HepG2 (cell line): ENCODE data around the gene FAM3D. TPM values are rescaled to one million over a fixed set of nuclear protein-coding genes. Genes with fewer than 3 reads are reported as not detected.

Experiments used
- FOXK2 ChIP-seq: fragments of 450-650 bp; IDR thresholded peaks from 2 replicates; pipeline ENCODE4 v1.6.1; 2016
- RBFOX2 ChIP-seq: fragments of 200-400 bp; formaldehyde crosslinking; IDR thresholded peaks from 2 replicates; pipeline ENCODE4 v1.6.1; 2017; ENCODE audit warnings: low read depth, mild to moderate bottlenecking, low read length
- ZNF607 ChIP-seq: sonication (generic); formaldehyde crosslinking; IDR thresholded peaks from 2 replicates; pipeline ENCODE4 v1.5.1; 2020; ENCODE audit warnings: missing genetic modification reagents, mild to moderate bottlenecking, borderline replicate concordance
- ZNF660 ChIP-seq: sonication (generic); formaldehyde crosslinking; IDR thresholded peaks from 2 replicates; pipeline ENCODE4 v1.5.1; 2020; ENCODE audit warnings: mild to moderate bottlenecking, low read depth, missing genetic modification reagents, borderline replicate concordance
- ZNF766 ChIP-seq: sonication (generic); formaldehyde crosslinking; IDR thresholded peaks from 2 replicates; pipeline ENCODE4 v1.5.0; 2020; ENCODE audit warnings: missing genetic modification reagents, borderline replicate concordance
- polyA plus RNA-seq, 8 experiments: library from polyadenylated mRNA; depleted of rRNA in 3 of 8; stranded (reverse) in 7 of 8; unstranded in 1 of 8; fragments of >200 nt; fragmentation: Illumina TruSeq in 4 of 8; extraction: Trizol in 4 of 8; gene quantifications; 2 replicates each; pipeline versions ENCODE4 v1.2.1 to v1.2.3, GENCODE V29; 2011 to 2016; ENCODE audit warnings: low read depth in 4 of 8, missing spikeins in 1 of 8, mixed read lengths in 1 of 8; ENCODE audit not compliant: insufficient read depth in 1 of 8
- total RNA-seq, 5 experiments: library from RNA; depleted of rRNA; stranded (reverse); fragments of >200 nt; fragmentation: Illumina TruSeq; extraction: Trizol; gene quantifications; 2 replicates each; pipeline ENCODE4 v1.2.3, GENCODE V29; 2016; ENCODE audit warnings: low read depth in 1 of 5
- TF ChIP-seq, protein P1 (sequence below): IDR thresholded peaks from 2 replicates; pipeline ENCODE4 v1.6.1; 2016; ENCODE audit warnings: low read depth, missing genetic modification reagents, missing compliant biosample characterization
- TF ChIP-seq, protein P2 (sequence below): sonication (generic); formaldehyde crosslinking; IDR thresholded peaks from 2 replicates; pipeline ENCODE4 v1.5.1; 2020; ENCODE audit warnings: missing genetic modification reagents, mild to moderate bottlenecking, borderline replicate concordance
- TF ChIP-seq, protein P3 (sequence below): sonication (generic); formaldehyde crosslinking; IDR thresholded peaks from 2 replicates; pipeline ENCODE4 v1.5.1; 2020; ENCODE audit warnings: missing genetic modification reagents, mild to moderate bottlenecking, borderline replicate concordance

The FAM3D gene
- total and polyA plus RNA-seq, 2 of the 13 experiments (the other 11 are each of a cell fraction or from before 2014, with no cell fraction given), result not detected

DNA sequence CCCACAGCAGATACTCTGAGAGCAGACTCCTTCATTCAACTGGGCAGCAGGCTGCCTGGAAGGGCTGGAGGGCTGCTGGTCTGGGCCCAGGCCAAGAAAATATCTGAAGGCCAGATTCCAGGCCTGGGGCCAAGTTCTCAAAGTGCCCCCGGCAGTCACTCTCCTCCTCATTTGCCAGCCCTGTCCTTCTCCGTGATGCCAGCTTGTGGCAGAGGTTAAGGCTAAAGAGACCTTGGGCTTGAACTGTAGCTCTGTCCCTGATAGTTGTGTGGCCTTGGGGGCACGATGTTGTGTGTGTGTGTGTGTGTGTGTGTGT is 39.0 kb downstream of the FAM3D start (continued):
- TF ChIP-seq, protein P1, sequence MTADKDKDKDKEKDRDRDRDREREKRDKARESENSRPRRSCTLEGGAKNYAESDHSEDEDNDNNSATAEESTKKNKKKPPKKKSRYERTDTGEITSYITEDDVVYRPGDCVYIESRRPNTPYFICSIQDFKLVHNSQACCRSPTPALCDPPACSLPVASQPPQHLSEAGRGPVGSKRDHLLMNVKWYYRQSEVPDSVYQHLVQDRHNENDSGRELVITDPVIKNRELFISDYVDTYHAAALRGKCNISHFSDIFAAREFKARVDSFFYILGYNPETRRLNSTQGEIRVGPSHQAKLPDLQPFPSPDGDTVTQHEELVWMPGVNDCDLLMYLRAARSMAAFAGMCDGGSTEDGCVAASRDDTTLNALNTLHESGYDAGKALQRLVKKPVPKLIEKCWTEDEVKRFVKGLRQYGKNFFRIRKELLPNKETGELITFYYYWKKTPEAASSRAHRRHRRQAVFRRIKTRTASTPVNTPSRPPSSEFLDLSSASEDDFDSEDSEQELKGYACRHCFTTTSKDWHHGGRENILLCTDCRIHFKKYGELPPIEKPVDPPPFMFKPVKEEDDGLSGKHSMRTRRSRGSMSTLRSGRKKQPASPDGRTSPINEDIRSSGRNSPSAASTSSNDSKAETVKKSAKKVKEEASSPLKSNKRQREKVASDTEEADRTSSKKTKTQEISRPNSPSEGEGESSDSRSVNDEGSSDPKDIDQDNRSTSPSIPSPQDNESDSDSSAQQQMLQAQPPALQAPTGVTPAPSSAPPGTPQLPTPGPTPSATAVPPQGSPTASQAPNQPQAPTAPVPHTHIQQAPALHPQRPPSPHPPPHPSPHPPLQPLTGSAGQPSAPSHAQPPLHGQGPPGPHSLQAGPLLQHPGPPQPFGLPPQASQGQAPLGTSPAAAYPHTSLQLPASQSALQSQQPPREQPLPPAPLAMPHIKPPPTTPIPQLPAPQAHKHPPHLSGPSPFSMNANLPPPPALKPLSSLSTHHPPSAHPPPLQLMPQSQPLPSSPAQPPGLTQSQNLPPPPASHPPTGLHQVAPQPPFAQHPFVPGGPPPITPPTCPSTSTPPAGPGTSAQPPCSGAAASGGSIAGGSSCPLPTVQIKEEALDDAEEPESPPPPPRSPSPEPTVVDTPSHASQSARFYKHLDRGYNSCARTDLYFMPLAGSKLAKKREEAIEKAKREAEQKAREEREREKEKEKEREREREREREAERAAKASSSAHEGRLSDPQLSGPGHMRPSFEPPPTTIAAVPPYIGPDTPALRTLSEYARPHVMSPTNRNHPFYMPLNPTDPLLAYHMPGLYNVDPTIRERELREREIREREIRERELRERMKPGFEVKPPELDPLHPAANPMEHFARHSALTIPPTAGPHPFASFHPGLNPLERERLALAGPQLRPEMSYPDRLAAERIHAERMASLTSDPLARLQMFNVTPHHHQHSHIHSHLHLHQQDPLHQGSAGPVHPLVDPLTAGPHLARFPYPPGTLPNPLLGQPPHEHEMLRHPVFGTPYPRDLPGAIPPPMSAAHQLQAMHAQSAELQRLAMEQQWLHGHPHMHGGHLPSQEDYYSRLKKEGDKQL (CRISPR knock-in tag), result no peak
- TF ChIP-seq FOXK2 (no peak), ZNF766 (no peak), ZNF607 (no peak), ZNF660 (no peak), RBFOX2 (no peak)
- TF ChIP-seq, protein P2, sequence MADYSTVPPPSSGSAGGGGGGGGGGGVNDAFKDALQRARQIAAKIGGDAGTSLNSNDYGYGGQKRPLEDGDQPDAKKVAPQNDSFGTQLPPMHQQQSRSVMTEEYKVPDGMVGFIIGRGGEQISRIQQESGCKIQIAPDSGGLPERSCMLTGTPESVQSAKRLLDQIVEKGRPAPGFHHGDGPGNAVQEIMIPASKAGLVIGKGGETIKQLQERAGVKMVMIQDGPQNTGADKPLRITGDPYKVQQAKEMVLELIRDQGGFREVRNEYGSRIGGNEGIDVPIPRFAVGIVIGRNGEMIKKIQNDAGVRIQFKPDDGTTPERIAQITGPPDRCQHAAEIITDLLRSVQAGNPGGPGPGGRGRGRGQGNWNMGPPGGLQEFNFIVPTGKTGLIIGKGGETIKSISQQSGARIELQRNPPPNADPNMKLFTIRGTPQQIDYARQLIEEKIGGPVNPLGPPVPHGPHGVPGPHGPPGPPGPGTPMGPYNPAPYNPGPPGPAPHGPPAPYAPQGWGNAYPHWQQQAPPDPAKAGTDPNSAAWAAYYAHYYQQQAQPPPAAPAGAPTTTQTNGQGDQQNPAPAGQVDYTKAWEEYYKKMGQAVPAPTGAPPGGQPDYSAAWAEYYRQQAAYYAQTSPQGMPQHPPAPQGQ (CRISPR knock-in tag), result no peak
- TF ChIP-seq, protein P3, sequence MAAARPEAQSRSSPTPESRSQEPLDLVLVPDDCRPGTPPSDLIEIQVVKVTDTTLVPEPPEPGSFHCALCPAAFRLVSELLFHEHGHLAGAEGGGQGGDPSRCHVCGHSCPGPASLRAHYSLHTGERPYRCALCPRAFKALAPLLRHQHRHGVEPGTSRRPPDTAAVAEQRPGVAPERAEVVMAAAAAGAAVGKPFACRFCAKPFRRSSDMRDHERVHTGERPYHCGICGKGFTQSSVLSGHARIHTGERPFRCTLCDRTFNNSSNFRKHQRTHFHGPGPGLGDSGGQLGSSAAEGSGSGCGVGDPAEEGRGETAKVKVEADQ (CRISPR knock-in tag), result no peak
